GM13977 (cell line): ENCODE data around the gene ZNF529.
A peak's percentile ranks its signal among the peaks of the same experiment; 100 is the strongest.

Source experiments
- DNase-seq: peaks from one replicate; pipeline ENCODE4 v3.0.0; 2012; ENCODE audit warnings: low spot score
- CTCF ChIP-seq: IDR thresholded peaks from 2 replicates; pipeline ENCODE4 v1.5.1; 2012; ENCODE audit warnings: mild to moderate bottlenecking, control low read depth; ENCODE audit not compliant: insufficient read depth; ENCODE audit errors: extremely low read depth, missing control alignments
- in situ Hi-C: fragments of 300-500 bp; cut with MboI; formaldehyde crosslinking; loops from one replicate; pipeline ENCODE4 v1.12.0; 2022; ENCODE audit warnings: low sequenced_read_pairs, low pct_unique_long_range_greater_than_20kb, mixed read lengths, inconsistent platforms; ENCODE audit not compliant: unreplicated experiment

Gene ZNF529

GRCh38 chr19:36528921-36529518 lies 44.1 kb downstream of the ZNF529 start:
- in situ Hi-C loops = no loop called here
- TF ChIP-seq CTCF = no peak
- peak; percentile 55 for DNase-seq

- in situ Hi-C loops = no loop called here
- TF ChIP-seq CTCF = no peak
- peak; percentile 90 for DNase-seq
Observed at GRCh38 chr19:36528194-36528920, 44.7 kb downstream of the ZNF529 start, which contains the start of gene ZNF260. ZNF260 (minus strand) TSS chr19:36528271; CDS start chr19:36515238, 13,033 bp downstream.

- in situ Hi-C loops = no loop called here
- no peak for DNase-seq
- no peak for TF ChIP-seq CTCF
Observed at GRCh38 chr19:36527873-36528193, 45.3 kb downstream of the ZNF529 start.

- in situ Hi-C loops = no loop called here
- peak; percentile 31 for DNase-seq
- TF ChIP-seq CTCF = no peak
Observed at GRCh38 chr19:36527341-36527740, 45.8 kb downstream of the ZNF529 start.

- in situ Hi-C loops = no loop called here
- DNase-seq = no peak
- TF ChIP-seq CTCF = no peak
Observed at GRCh38 chr19:36526581-36526980, 46.5 kb downstream of the ZNF529 start.

GRCh38 chr19:36524617-36525016 lies 48.5 kb downstream of the ZNF529 start:
- in situ Hi-C loops = no loop called here
- no peak for DNase-seq
- no peak for TF ChIP-seq CTCF
